NT2/D1 (cell line): Measurements from ENCODE around the gene THRA.

Source experiments
- YY1 ChIP-seq: IDR thresholded peaks from 2 replicates; pipeline ENCODE4 v1.6.1; 2011; ENCODE audit not compliant: insufficient read length, insufficient read depth
- ZNF274 ChIP-seq: IDR thresholded peaks from 2 replicates; pipeline ENCODE4 v1.6.1; 2011; ENCODE audit warnings: mild to moderate bottlenecking, low read depth, low read length

- TF ChIP-seq ZNF274 = no peak
- no peak for TF ChIP-seq YY1
Measured at GRCh38 chr17:40123811-40124114, 61.0 kb downstream of the THRA start.
